ENCODE results near the gene HJV.

GRCh38 chr1:145972580-145972979 lies 49.0 kb downstream of the HJV start:
- no peak for TF ChIP-seq POLR2A (IDR thresholded peaks at IDR 0.05)
- TF ChIP-seq CTCF (IDR thresholded peaks at IDR 0.05), result no peak
- no peak for TF ChIP-seq POLR2AphosphoS5 (IDR thresholded peaks at IDR 0.05)
- TF ChIP-seq EP300 (IDR thresholded peaks at IDR 0.05), result no peak
